Stimulated activated CD8-positive, alpha-beta memory T cell treated with anti-CD3 and anti-CD28 coated beads, Interleukin-15, amount 100 ng/mL, for 4 hours (primary cell): Measurements from ENCODE around the gene UBTF.

ENCODE experiments used
- DNase-seq, 2 donors: peaks; one replicate each; pipeline ENCODE4 v3.0.0-alpha.2; 2020; ENCODE audit warnings: low read depth in 2 of 2

Gene UBTF

GRCh38 chr17:44198721-44199552, 20.5 kb downstream of the UBTF start:
- peak in 1 of 2 donors; percentile 40 for DNase-seq

DNA sequence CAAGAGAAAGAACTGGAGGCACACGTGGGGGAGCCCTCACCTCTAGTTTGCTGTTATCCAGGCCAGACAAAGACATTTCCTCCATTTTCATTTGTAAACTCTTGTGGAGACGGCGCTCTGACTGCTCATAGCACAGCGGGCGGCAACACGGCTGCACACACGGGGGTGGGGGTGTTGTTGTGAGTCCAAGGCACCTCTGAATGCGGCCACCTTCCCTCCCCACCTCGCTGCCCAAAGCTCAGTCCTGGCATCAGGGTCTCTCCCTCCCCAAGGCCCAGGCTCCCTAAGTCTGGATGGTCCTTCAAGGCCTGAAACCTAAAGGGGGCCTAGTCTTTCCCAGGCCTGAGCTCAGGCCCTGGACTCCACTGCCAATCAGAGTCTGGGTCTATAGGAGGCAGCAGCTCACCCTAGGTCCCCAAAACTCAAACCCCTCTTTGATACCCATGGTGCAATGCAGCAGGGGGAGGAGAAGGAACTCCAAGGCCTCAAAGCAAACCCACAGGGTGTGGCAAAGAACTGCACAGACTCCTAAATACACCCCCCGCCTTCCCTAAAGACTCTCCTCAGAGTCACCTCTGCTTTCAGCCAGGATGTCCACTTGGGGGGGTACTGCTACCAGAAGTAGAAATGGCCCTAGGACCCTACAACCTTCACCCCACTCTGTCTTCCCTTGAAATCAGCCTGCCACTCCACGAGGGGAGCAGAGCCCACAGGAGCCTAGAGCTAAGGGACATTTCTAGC, 21.3 kb downstream of the UBTF start:
- DNase-seq = no peak

GRCh38 chr17:44197107-44197506, 22.4 kb downstream of the UBTF start:
- DNase-seq = no peak

GRCh38 chr17:44193326-44194084, 26.0 kb downstream of the UBTF start:
- no peak for DNase-seq

- no peak for DNase-seq
These were observed 26.7 kb downstream of the UBTF start for GRCh38 chr17:44192750-44193149.

GRCh38 chr17:44191941-44192496, 27.5 kb downstream of the UBTF start:
- DNase-seq = no peak

DNA sequence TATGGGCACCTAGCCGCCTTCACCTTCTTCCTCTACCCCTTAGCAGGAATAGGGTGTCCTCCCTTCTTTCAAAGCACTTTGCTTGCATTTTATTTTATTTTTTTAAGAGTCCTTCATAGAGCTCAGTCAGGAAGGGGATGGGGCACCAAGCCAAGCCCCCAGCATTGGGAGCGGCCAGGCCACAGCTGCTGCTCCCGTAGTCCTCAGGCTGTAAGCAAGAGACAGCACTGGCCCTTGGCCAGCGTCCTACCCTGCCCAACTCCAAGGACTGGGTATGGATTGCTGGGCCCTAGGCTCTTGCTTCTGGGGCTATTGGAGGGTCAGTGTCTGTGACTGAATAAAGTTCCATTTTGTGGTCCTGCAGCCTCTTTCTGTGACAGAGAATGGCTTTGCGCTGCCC, 28.1 kb downstream of the UBTF start:
- DNase-seq = no peak

DNA sequence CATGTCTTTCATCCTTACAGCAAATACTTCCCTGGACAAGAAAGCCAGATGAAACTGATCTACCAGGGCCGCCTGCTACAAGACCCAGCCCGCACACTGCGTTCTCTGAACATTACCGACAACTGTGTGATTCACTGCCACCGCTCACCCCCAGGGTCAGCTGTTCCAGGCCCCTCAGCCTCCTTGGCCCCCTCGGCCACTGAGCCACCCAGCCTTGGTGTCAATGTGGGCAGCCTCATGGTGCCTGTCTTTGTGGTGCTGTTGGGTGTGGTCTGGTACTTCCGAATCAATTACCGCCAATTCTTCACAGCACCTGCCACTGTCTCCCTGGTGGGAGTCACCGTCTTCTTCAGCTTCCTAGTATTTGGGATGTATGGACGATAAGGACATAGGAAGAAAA, 29.0 kb downstream of the UBTF start:
- no peak for DNase-seq

- DNase-seq = no peak
These were observed 30.7 kb downstream of the UBTF start for GRCh38 chr17:44188576-44189403.

- peak in 1 of 2 donors; percentile 56 for DNase-seq
These were observed 32.2 kb downstream of the UBTF start for GRCh38 chr17:44187131-44187899.

GRCh38 chr17:44186307-44187130, 33.0 kb downstream of the UBTF start, which contains the start of gene TMUB2:
TMUB2 (plus strand) TSS chr17:44186972; CDS start chr17:44187709, 737 bp downstream.
- peak; percentile 97 to 99 for DNase-seq

- DNase-seq = no peak
These were observed 35.2 kb downstream of the UBTF start for GRCh38 chr17:44184212-44184810.

- no peak for DNase-seq
These were observed 36.5 kb downstream of the UBTF start for GRCh38 chr17:44183024-44183423.

DNA sequence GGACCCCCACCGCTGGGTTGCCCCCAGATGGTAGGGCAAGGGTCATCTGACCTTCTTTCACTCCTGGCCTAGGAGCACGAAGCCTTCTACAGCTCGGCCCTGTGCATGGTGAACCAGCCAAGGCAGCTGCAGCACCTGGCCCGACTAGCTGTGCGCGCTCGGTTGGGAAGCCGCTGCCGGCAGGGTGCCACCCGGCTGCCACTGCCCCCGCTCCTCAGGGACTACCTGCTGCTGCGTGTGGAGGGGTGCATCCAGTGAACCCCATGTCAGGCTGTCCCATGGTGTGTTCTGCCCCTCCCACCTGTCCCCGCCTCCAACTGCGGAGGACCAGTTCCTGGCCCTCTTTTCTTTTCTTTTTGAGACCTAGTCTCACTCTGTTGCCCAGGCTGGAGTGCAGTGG, 41.3 kb downstream of the UBTF start:
- DNase-seq = no peak

GRCh38 chr17:44177640-44178039, 41.8 kb downstream of the UBTF start:
- no peak for DNase-seq

- DNase-seq = no peak
These were observed 42.6 kb downstream of the UBTF start for GRCh38 chr17:44176671-44177501.

DNA sequence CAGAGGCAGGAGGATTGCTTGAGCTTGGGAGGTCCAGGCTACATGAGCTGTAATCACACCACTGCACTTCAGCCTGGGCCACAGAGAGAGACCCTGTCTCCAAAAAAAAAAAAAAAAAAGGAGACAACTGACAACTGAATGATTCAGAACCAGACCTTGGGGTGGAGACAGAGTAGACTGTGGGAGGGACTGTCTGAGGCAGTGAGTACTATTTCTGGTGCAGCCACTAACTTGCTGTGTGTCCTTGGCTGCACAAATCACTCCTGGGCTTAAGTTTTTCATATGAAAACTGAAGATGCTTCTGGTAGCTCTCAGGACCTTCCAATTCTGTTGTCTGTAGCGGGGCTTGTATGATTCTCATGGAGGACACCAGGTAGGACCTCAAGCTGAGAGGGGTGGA, 43.2 kb downstream of the UBTF start:
- DNase-seq = no peak

GRCh38 chr17:44174427-44174826, 45.0 kb downstream of the UBTF start:
- DNase-seq = no peak
